ENCODE measurements around the gene OR14C36. TPM values are rescaled to one million over a fixed set of nuclear protein-coding genes. Genes with fewer than 3 reads are reported as not detected.

The OR14C36 gene
- total RNA-seq (2011; cell fraction: chromatin; rRNA removed; ENCODE audit: low replicate concordance) = not detected in 2 replicates
- total RNA-seq (2011; cell fraction: nucleolus; rRNA removed) = not detected in 2 replicates
- not detected in 2 replicates for total RNA-seq (2011; cell fraction: nucleoplasm; rRNA removed)
- total RNA-seq (2014; rRNA removed) = not detected in 2 replicates
- total RNA-seq (2014; rRNA removed; fragmentation: Illumina TruSeq; extraction: Trizol) = not detected in 2 replicates
- not detected in 2 replicates for total RNA-seq (2015; rRNA removed; fragmentation: Illumina TruSeq; extraction: Trizol)
- total RNA-seq (2021) = not detected in 2 replicates
- polyA plus RNA-seq (2011; rRNA removed) = 0.11 TPM in 1 of 2 replicates, not detected in the other
- polyA plus RNA-seq (2011; cell fraction: cytosol; rRNA removed) = 0.35 TPM in 1 of 2 replicates, not detected in the other
- polyA plus RNA-seq (2011; cell fraction: nucleus; rRNA removed) = 0.63 TPM in 1 of 2 replicates, not detected in the other
- not detected in 2 replicates for polyA plus RNA-seq (2012)
- polyA plus RNA-seq (2014; fragmentation: Illumina TruSeq; extraction: Trizol) = not detected in 2 replicates
- polyA plus RNA-seq (2014; fragmentation: Nextera tagmentation; extraction: Ambion mirVana) = not detected
- not detected in 2 replicates for polyA plus RNA-seq (2014; rRNA removed)
- 0.27 TPM in 1 of 2 replicates, not detected in the other for polyA minus RNA-seq (2011; rRNA and poly(A)+ RNA removed)
- not detected in 2 replicates for polyA minus RNA-seq (2011; cell fraction: cytosol; rRNA and poly(A)+ RNA removed)
- 0.89 TPM in 1 of 2 replicates, not detected in the other for polyA minus RNA-seq (2011; cell fraction: nucleus; rRNA and poly(A)+ RNA removed)
- not detected for Bru-seq, nascent RNA
- not detected for BruChase-seq, experiment 1, labeled RNA remaining after a 2-hour chase
- not detected for BruChase-seq, experiment 2, labeled RNA remaining after a 6-hour chase
- long read RNA-seq, experiment 1 = 0 reads
- long read RNA-seq, experiment 2 = 0 reads
- long read RNA-seq, experiment 3 = 0 reads

GRCh38 chr1:248348475-248348874 lies at the start of gene OR14C36:
OR14C36 (plus strand) TSS chr1:248348775; CDS start chr1:248348775, 0 bp downstream.
- H3K9me1 ChIP-seq (ENCODE audit: control insufficient read depth, insufficient read depth, low read length) = no peaks in the 10 kb centered on the region

More at GRCh38 chr1:248348475-248348874, at the start of gene OR14C36:
- CTCF ChIA-PET (ENCODE audit: low intra/inter-chr PET ratio) = no interaction called here
- Histone ChIP-seq H3K4me3 (no peak within 1 kb of the TSS), H3K4me1 (replicated peaks in 1 of 2; ENCODE audit: control insufficient read depth in 2 of 2, insufficient read depth in 2 of 2, low read length in 2 of 2) (no peaks in the 10 kb centered on the region), H2AFZ (ENCODE audit: low read depth, low read length) (no peak within 1 kb of the TSS), H3K9ac (ENCODE audit: insufficient read depth in 1 of 2, low read depth in 2 of 2, low read length in 2 of 2) (no peak within 1 kb of the TSS), H3K36me3 (ENCODE audit: control insufficient read depth, insufficient read depth, low read length) (no peaks in the 10 kb centered on the region), H3K27me3 (ENCODE audit: control insufficient read depth in 2 of 2, insufficient read depth in 2 of 2, low read length in 2 of 2) (no peaks in the 10 kb centered on the region), H3K27ac (ENCODE audit: extremely low read depth, low read depth, low read length) (no peak within 1 kb of the TSS), H4K20me1 (replicated peaks; ENCODE audit: control insufficient read depth, insufficient read depth, low read length) (no peaks in the 10 kb centered on the region), H3K9me3 (replicated peaks; ENCODE audit: control insufficient read depth, insufficient read depth, low read depth, low read length) (no peaks in the 10 kb centered on the region; the same call in 1 of the 2 replicates), H3K4me2 (ENCODE audit: insufficient read depth, low read length) (no peak within 1 kb of the TSS), H3K79me2 (ENCODE audit: control insufficient read depth, insufficient read depth, low read length) (no peaks in the 10 kb centered on the region)
- FAIRE-seq (no peak), ATAC-seq (no peak), DNase-seq (ENCODE audit: extremely low read depth in 1 of 4, low spot score in 3 of 4) (no peak)
- WGBS (ENCODE audit: insufficient coverage, low coverage, missing lambda C conversion rate) = 3% methylated on average over 4 of the region's 4 CpGs
- TF ChIP-seq ZFP36 (IDR thresholded peaks at IDR 0.05; ENCODE audit: low read depth, low read length, partially characterized antibody) = no peak
- no peak for TF ChIP-seq GTF2A2 (tag; IDR thresholded peaks at IDR 0.05)
- TF ChIP-seq POLR2B (IDR thresholded peaks at IDR 0.05; ENCODE audit: low read depth, partially characterized antibody) = no peak
- no peak for TF ChIP-seq ZNF311 (CRISPR knock-in tag; IDR thresholded peaks at IDR 0.05)
- TF ChIP-seq PRPF4 (IDR thresholded peaks at IDR 0.05; ENCODE audit: insufficient read depth, low read depth, low read length, poor library complexity, severe bottlenecking) = no peak
- TF ChIP-seq VEZF1 (CRISPR knock-in tag; IDR thresholded peaks at IDR 0.05) = no peak
- no peak for TF ChIP-seq GABPB2 (CRISPR knock-in tag; conservative IDR thresholded peaks at IDR 0.05)
- TF ChIP-seq BDP1 (IDR thresholded peaks at IDR 0.05; ENCODE audit: insufficient read depth, insufficient read length) = no peak
- no peak for TF ChIP-seq RNF219 (CRISPR knock-in tag; IDR thresholded peaks at IDR 0.05)
- no peak for TF ChIP-seq ZFPM2 (CRISPR knock-in tag; IDR thresholded peaks at IDR 0.05)
- no peak for TF ChIP-seq MXI1 (IDR thresholded peaks at IDR 0.05; ENCODE audit: low read depth, low read length)
- TF ChIP-seq ZNF354B (CRISPR knock-in tag; IDR thresholded peaks at IDR 0.05) = no peak
- TF ChIP-seq ZNF75A (CRISPR knock-in tag; IDR thresholded peaks at IDR 0.05) = no peak
- TF ChIP-seq PHB (CRISPR knock-in tag; IDR thresholded peaks at IDR 0.05) = no peak
- intact Hi-C loops (cut with micrococcal nuclease) (no loop called here), in situ Hi-C loops (cut with MboI) (no loop called here)
- POLR2A ChIA-PET = no interaction called here
- BruUV-seq (replicated peaks) = no TSS peak
